ENCODE measurements around the gene MRPL42. TPM values are rescaled to one million over a fixed set of nuclear protein-coding genes. Genes with fewer than 3 reads are reported as not detected.

The MRPL42 gene
- total and polyA plus RNA-seq, 2 donors, result 38.2 to 72.7 TPM

- no peaks in the 10 kb centered on the region for H3K9me3 ChIP-seq (ENCODE audit: control insufficient read depth in 2 of 2, insufficient read depth in 1 of 2, low read length in 1 of 2)
- no peak for DNase-seq (ENCODE audit: low read depth in 6 of 9, low spot score in 9 of 9)
- WGBS, result 95% methylated on average over 2 of the region's 2 CpGs
- H3K4me1 ChIP-seq (ENCODE audit: control insufficient read depth in 2 of 2, insufficient read depth in 2 of 2, low read length in 2 of 2), result no peaks in the 10 kb centered on the region
- no peak overlapping the region for H3K4me3 ChIP-seq (ENCODE audit: low read length in 2 of 2)
- H3K36me3 ChIP-seq (ENCODE audit: control insufficient read depth in 2 of 2, insufficient read depth in 2 of 2, low read length in 1 of 2), result peaks cover 3 to 19% of the 10 kb centered on the region in 2 donors
- H3K27ac ChIP-seq (ENCODE audit: low read depth in 1 of 2, low read length in 1 of 2), result no peak overlapping the region
- no peaks in the 10 kb centered on the region for H3K27me3 ChIP-seq (ENCODE audit: control insufficient read depth in 2 of 2, insufficient read depth in 1 of 2, low read length in 1 of 2)
Observed at GRCh38 chr12:93500667-93501066, 33.4 kb downstream of the MRPL42 start.

GRCh38 chr12:93502802-93503623, 35.7 kb downstream of the MRPL42 start:
- WGBS, result 87% methylated on average over 11 of the region's 11 CpGs
- no peaks in the 10 kb centered on the region for H3K27me3 ChIP-seq (ENCODE audit: control insufficient read depth in 2 of 2, insufficient read depth in 1 of 2, low read length in 1 of 2)
- H3K27ac ChIP-seq (ENCODE audit: low read depth in 1 of 2, low read length in 1 of 2), result no peak overlapping the region
- no peak overlapping the region for H3K4me3 ChIP-seq (ENCODE audit: low read length in 2 of 2)
- peak; percentile 18 to 76 (median 48) for DNase-seq (ENCODE audit: low read depth in 6 of 9, low spot score in 9 of 9)
- H3K4me1 ChIP-seq (ENCODE audit: control insufficient read depth in 2 of 2, insufficient read depth in 2 of 2, low read length in 2 of 2), result no peaks in the 10 kb centered on the region
- peaks cover 3 to 14% of the 10 kb centered on the region in 2 donors for H3K36me3 ChIP-seq (ENCODE audit: control insufficient read depth in 2 of 2, insufficient read depth in 2 of 2, low read length in 1 of 2)
- H3K9me3 ChIP-seq (ENCODE audit: control insufficient read depth in 2 of 2, insufficient read depth in 1 of 2, low read length in 1 of 2), result no peaks in the 10 kb centered on the region

GRCh38 chr12:93507165-93507564, 39.9 kb downstream of the MRPL42 start:
- no peaks in the 10 kb centered on the region for H3K27me3 ChIP-seq (ENCODE audit: control insufficient read depth in 2 of 2, insufficient read depth in 1 of 2, low read length in 1 of 2)
- H3K9me3 ChIP-seq (ENCODE audit: control insufficient read depth in 2 of 2, insufficient read depth in 1 of 2, low read length in 1 of 2), result no peaks in the 10 kb centered on the region
- no peak for DNase-seq (ENCODE audit: low read depth in 6 of 9, low spot score in 9 of 9)
- no peak overlapping the region for H3K4me3 ChIP-seq (ENCODE audit: low read length in 2 of 2)
- peak overlapping the region in 1 of 2 donors; percentile 4 for H3K27ac ChIP-seq (ENCODE audit: low read depth in 1 of 2, low read length in 1 of 2)
- no peaks in the 10 kb centered on the region for H3K4me1 ChIP-seq (ENCODE audit: control insufficient read depth in 2 of 2, insufficient read depth in 2 of 2, low read length in 2 of 2)
- H3K36me3 ChIP-seq (ENCODE audit: control insufficient read depth in 2 of 2, insufficient read depth in 2 of 2, low read length in 1 of 2), result peaks cover 3 to 10% of the 10 kb centered on the region in 2 donors

GRCh38 chr12:93509506-93509905, 42.2 kb downstream of the MRPL42 start:
- Histone ChIP-seq H3K27me3 (ENCODE audit: control insufficient read depth in 2 of 2, insufficient read depth in 1 of 2, low read length in 1 of 2) (no peaks in the 10 kb centered on the region), H3K4me1 (ENCODE audit: control insufficient read depth in 2 of 2, insufficient read depth in 2 of 2, low read length in 2 of 2) (no peaks in the 10 kb centered on the region), H3K36me3 (ENCODE audit: control insufficient read depth in 2 of 2, insufficient read depth in 2 of 2, low read length in 1 of 2) (peaks cover 3 to 6% of the 10 kb centered on the region in 2 donors), H3K27ac (ENCODE audit: low read depth in 1 of 2, low read length in 1 of 2) (no peak overlapping the region), H3K9me3 (ENCODE audit: control insufficient read depth in 2 of 2, insufficient read depth in 1 of 2, low read length in 1 of 2) (no peaks in the 10 kb centered on the region), H3K4me3 (ENCODE audit: low read length in 2 of 2) (no peak overlapping the region)
- no peak for DNase-seq (ENCODE audit: low read depth in 6 of 9, low spot score in 9 of 9)
- WGBS, result 95% methylated on average over 1 of the region's 1 CpG

- Histone ChIP-seq H3K4me3 (ENCODE audit: low read length in 2 of 2) (no peak overlapping the region), H3K27ac (ENCODE audit: low read depth in 1 of 2, low read length in 1 of 2) (no peak overlapping the region), H3K36me3 (ENCODE audit: control insufficient read depth in 2 of 2, insufficient read depth in 2 of 2, low read length in 1 of 2) (peaks cover 0 to 2% of the 10 kb centered on the region in 2 donors), H3K4me1 (ENCODE audit: control insufficient read depth in 2 of 2, insufficient read depth in 2 of 2, low read length in 2 of 2) (no peaks in the 10 kb centered on the region), H3K27me3 (ENCODE audit: control insufficient read depth in 2 of 2, insufficient read depth in 1 of 2, low read length in 1 of 2) (no peaks in the 10 kb centered on the region), H3K9me3 (ENCODE audit: control insufficient read depth in 2 of 2, insufficient read depth in 1 of 2, low read length in 1 of 2) (no peaks in the 10 kb centered on the region)
- 93% methylated on average over 5 of the region's 5 CpGs for WGBS
- DNase-seq (ENCODE audit: low read depth in 6 of 9, low spot score in 9 of 9), result no peak
Observed at GRCh38 chr12:93514853-93515252, 47.5 kb downstream of the MRPL42 start.

- H3K4me1 ChIP-seq (ENCODE audit: control insufficient read depth in 2 of 2, insufficient read depth in 2 of 2, low read length in 2 of 2), result no peaks in the 10 kb centered on the region
- WGBS, result 96% methylated on average over 5 of the region's 5 CpGs
- H3K36me3 ChIP-seq (ENCODE audit: control insufficient read depth in 2 of 2, insufficient read depth in 2 of 2, low read length in 1 of 2), result peaks cover 0 to 2% of the 10 kb centered on the region in 2 donors
- H3K9me3 ChIP-seq (ENCODE audit: control insufficient read depth in 2 of 2, insufficient read depth in 1 of 2, low read length in 1 of 2), result no peaks in the 10 kb centered on the region
- DNase-seq (ENCODE audit: low read depth in 6 of 9, low spot score in 9 of 9), result no peak
- H3K27ac ChIP-seq (ENCODE audit: low read depth in 1 of 2, low read length in 1 of 2), result no peak overlapping the region
- no peak overlapping the region for H3K4me3 ChIP-seq (ENCODE audit: low read length in 2 of 2)
- no peaks in the 10 kb centered on the region for H3K27me3 ChIP-seq (ENCODE audit: control insufficient read depth in 2 of 2, insufficient read depth in 1 of 2, low read length in 1 of 2)
Observed at GRCh38 chr12:93518725-93519124, 51.4 kb downstream of the MRPL42 start.

- H3K9me3 ChIP-seq (ENCODE audit: control insufficient read depth in 2 of 2, insufficient read depth in 1 of 2, low read length in 1 of 2), result no peaks in the 10 kb centered on the region
- no peak overlapping the region for H3K27ac ChIP-seq (ENCODE audit: low read depth in 1 of 2, low read length in 1 of 2)
- peaks cover 0 to 2% of the 10 kb centered on the region in 2 donors for H3K36me3 ChIP-seq (ENCODE audit: control insufficient read depth in 2 of 2, insufficient read depth in 2 of 2, low read length in 1 of 2)
- H3K27me3 ChIP-seq (ENCODE audit: control insufficient read depth in 2 of 2, insufficient read depth in 1 of 2, low read length in 1 of 2), result no peaks in the 10 kb centered on the region
- H3K4me1 ChIP-seq (ENCODE audit: control insufficient read depth in 2 of 2, insufficient read depth in 2 of 2, low read length in 2 of 2), result no peaks in the 10 kb centered on the region
- DNase-seq (ENCODE audit: low read depth in 6 of 9, low spot score in 9 of 9), result no peak
- WGBS, result 94% methylated on average over 2 of the region's 2 CpGs
- H3K4me3 ChIP-seq (ENCODE audit: low read length in 2 of 2), result no peak overlapping the region
Observed at GRCh38 chr12:93519859-93520258, 52.5 kb downstream of the MRPL42 start.

- Histone ChIP-seq H3K27ac (ENCODE audit: low read depth in 1 of 2, low read length in 1 of 2) (no peak overlapping the region), H3K9me3 (ENCODE audit: control insufficient read depth in 2 of 2, insufficient read depth in 1 of 2, low read length in 1 of 2) (no peaks in the 10 kb centered on the region), H3K36me3 (ENCODE audit: control insufficient read depth in 2 of 2, insufficient read depth in 2 of 2, low read length in 1 of 2) (peaks cover 0 to under 1% of the 10 kb centered on the region in 2 donors), H3K27me3 (ENCODE audit: control insufficient read depth in 2 of 2, insufficient read depth in 1 of 2, low read length in 1 of 2) (no peaks in the 10 kb centered on the region), H3K4me1 (ENCODE audit: control insufficient read depth in 2 of 2, insufficient read depth in 2 of 2, low read length in 2 of 2) (no peaks in the 10 kb centered on the region), H3K4me3 (ENCODE audit: low read length in 2 of 2) (no peak overlapping the region)
- no peak for DNase-seq (ENCODE audit: low read depth in 6 of 9, low spot score in 9 of 9)
- 96% methylated on average over 2 of the region's 2 CpGs for WGBS
Observed at GRCh38 chr12:93520454-93520853, 53.1 kb downstream of the MRPL42 start.

GRCh38 chr12:93521225-93522080, 54.1 kb downstream of the MRPL42 start:
- H3K9me3 ChIP-seq (ENCODE audit: control insufficient read depth in 2 of 2, insufficient read depth in 1 of 2, low read length in 1 of 2), result no peaks in the 10 kb centered on the region
- no peak overlapping the region for H3K27ac ChIP-seq (ENCODE audit: low read depth in 1 of 2, low read length in 1 of 2)
- 97% methylated on average over 6 of the region's 6 CpGs for WGBS
- no peak for DNase-seq (ENCODE audit: low read depth in 6 of 9, low spot score in 9 of 9)
- no peaks in the 10 kb centered on the region for H3K27me3 ChIP-seq (ENCODE audit: control insufficient read depth in 2 of 2, insufficient read depth in 1 of 2, low read length in 1 of 2)
- H3K36me3 ChIP-seq (ENCODE audit: control insufficient read depth in 2 of 2, insufficient read depth in 2 of 2, low read length in 1 of 2), result no peaks in the 10 kb centered on the region
- H3K4me1 ChIP-seq (ENCODE audit: control insufficient read depth in 2 of 2, insufficient read depth in 2 of 2, low read length in 2 of 2), result no peaks in the 10 kb centered on the region
- no peak overlapping the region for H3K4me3 ChIP-seq (ENCODE audit: low read length in 2 of 2)

Measured in thymus (tissue), 11 donors.